NCI-H2227 treated with DMSO at 0.1 percent for 48 hours (cell line): ENCODE measurements around the gene CCDC182.

Experiments used
- DNase-seq: peaks from one replicate; lab custom pipeline; 2025; lab: John Stamatoyannopoulos, UW

The CCDC182 gene

DNA sequence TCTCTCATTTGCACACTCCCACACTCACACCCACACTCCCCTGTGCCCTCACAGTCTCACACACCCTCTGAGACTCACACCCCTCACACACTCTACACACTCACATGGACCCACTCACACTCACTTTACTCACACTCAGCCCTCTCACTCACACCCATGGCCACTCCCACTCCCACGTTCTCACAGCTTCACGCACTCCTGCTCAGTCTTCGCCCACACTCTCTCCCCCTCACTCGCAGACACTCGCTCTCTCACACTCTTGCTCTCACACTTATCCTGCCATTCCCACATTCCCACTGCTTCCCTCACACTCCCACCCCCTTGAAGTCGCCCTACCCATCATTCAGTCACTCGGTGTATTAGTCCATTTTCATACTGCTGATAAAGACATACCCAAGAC is 47.9 kb downstream of the CCDC182 start:
- DNase-seq: no peak

DNA sequence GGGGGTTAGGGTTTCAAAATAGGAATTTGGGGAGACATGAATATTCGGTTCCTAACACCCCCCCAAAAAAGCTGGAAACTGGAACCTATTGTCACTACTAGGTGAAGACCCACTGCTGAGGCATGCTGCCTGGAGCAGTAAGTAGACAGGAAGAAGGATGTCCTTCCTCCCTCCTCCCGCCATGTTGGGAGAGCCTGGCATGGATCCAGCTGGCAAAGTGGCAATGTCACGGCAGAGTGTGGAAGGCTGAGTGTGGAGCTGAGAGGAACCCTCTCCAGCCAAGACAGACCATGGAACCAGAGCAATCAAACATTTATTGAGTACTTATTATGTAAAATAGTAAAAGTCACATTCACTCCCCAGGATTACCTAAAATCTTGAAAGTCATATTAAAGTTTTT is 49.0 kb downstream of the CCDC182 start:
- no peak for DNase-seq
